PC-3 (cell line): ENCODE results near the gene SMC6.

Experiments
- CTCF ChIP-seq: fragments of 300-600 bp; sonication (generic); conservative IDR thresholded peaks from 2 replicates; pipeline ENCODE4 v1.5.1; 2017; ENCODE audit warnings: antibody characterized with exemption, low read depth, mild to moderate bottlenecking, low read length
- EZH2 ChIP-seq: fragments of 300-600 bp; sonication (generic); IDR thresholded peaks from one replicate; pipeline ENCODE4 v1.6.1; 2017; ENCODE audit warnings: antibody characterized with exemption, mild to moderate bottlenecking, low read length; ENCODE audit not compliant: unreplicated experiment
- EZH2phosphoT487 ChIP-seq: fragments of 300-600 bp; sonication (generic); IDR thresholded peaks from 2 replicates; pipeline ENCODE4 v1.6.1; 2018; ENCODE audit warnings: mild to moderate bottlenecking, antibody characterized with exemption, low read length, borderline replicate concordance

- no peak for TF ChIP-seq EZH2phosphoT487
- no peak for TF ChIP-seq EZH2
- no peak for TF ChIP-seq CTCF
These were observed 43.7 kb downstream of the SMC6 start for GRCh38 chr2:17709897-17710296.
